A549 (cell line): Measurements from ENCODE around the gene RNMT. TPM values are rescaled to one million over a fixed set of nuclear protein-coding genes. Genes with fewer than 3 reads are reported as not detected.
A peak's percentile ranks its signal among the peaks of the same experiment; 100 is the strongest.
"Not testable (repeated sequence)": the region's sequence is repeated elsewhere in the genome, so short reads cannot be mapped to it uniquely, and the experiment has no call there.

Experiments used
- ATAC-seq, 2 experiments: fragments of 200-7000 bp in 1 of 2; fragments of >200 bp in 1 of 2; cut with Nextera tagmentation in 1 of 2; cut with Tn5 transposase in 1 of 2; 3 replicates each; pipeline versions ENCODE4 v1.8.0 to v1.9.1; 2018 to 2020; ENCODE audit warnings: mild to moderate bottlenecking in 1 of 2, moderate library complexity in 1 of 2
- CTCF ChIA-PET: fragments of 300-600 bp; sonication (Branson Sonifier 250); formaldehyde crosslinking; extraction: SDS; loops from one replicate; lab custom pipeline; 2021; ENCODE audit warnings: antibody characterized with exemption, inconsistent platforms; lab: Yijun Ruan, JAX
- POLR2A ChIA-PET: fragments of 350-600 bp; formaldehyde crosslinking; extraction: SDS; loops from one replicate; lab custom pipeline; 2021; ENCODE audit warnings: antibody characterized with exemption, inconsistent platforms; lab: Yijun Ruan, JAX
- DNase-seq, 2 experiments: peaks; one replicate each; pipeline versions ENCODE4 v3.0.0 to v3.0.0-alpha.2; 2011 to 2016; ENCODE audit warnings: low read depth in 1 of 2, low spot score in 1 of 2
- FAIRE-seq: peaks from 2 replicates; lab custom pipeline; 2011; peaks lifted over from hg19 to GRCh38; lab: Jason Lieb, UNC
- H3K27ac ChIP-seq, 2 experiments: fragments of >200 bp; sonication (Bioruptor Twin); formaldehyde crosslinking; 3 replicates each; pipeline ENCODE4 v1.5.1; 2016 to 2017
- H3K4me1 ChIP-seq: fragments of >200 bp; sonication (Bioruptor Twin); formaldehyde crosslinking; 3 replicates; pipeline ENCODE4 v1.6.1; 2016
- H3K4me2 ChIP-seq: fragments of >200 bp; sonication (Bioruptor Twin); formaldehyde crosslinking; 3 replicates; pipeline ENCODE4 v1.6.1; 2016
- H3K4me3 ChIP-seq: fragments of >200 bp; sonication (Bioruptor Twin); formaldehyde crosslinking; 3 replicates; pipeline ENCODE4 v1.5.1; 2016
- H3K9me3 ChIP-seq: fragments of >200 bp; sonication (Bioruptor Twin); formaldehyde crosslinking; 3 replicates; pipeline ENCODE4 v1.6.1; 2016
- BHLHE40 ChIP-seq: IDR thresholded peaks from 2 replicates; pipeline ENCODE4 v1.6.1; 2012; ENCODE audit warnings: low read depth, low read length, inconsistent platforms
- CEBPB ChIP-seq, 2 experiments: fragments of >200 bp in 1 of 2; sonication (Bioruptor Twin) in 1 of 2; formaldehyde crosslinking in 1 of 2; IDR thresholded peaks; 2 replicates each; pipeline ENCODE4 v1.6.1; 2012 to 2016
- CTCF ChIP-seq: fragments of >200 bp; sonication (Bioruptor Twin); formaldehyde crosslinking; IDR thresholded peaks from 3 replicates; pipeline ENCODE4 v1.5.1; 2016
- E2F6 ChIP-seq: IDR thresholded peaks from 2 replicates; pipeline ENCODE4 v1.6.1; 2012; ENCODE audit warnings: low read depth, borderline replicate concordance
- FOSL2 ChIP-seq, 2 experiments: fragments of 450-650 bp in 1 of 2; fragments of >200 bp in 1 of 2; sonication (Bioruptor Twin) in 1 of 2; formaldehyde crosslinking; IDR thresholded peaks; 2 replicates each; pipeline versions ENCODE4 v1.5.0 to v1.6.1; 2016 to 2020; ENCODE audit warnings: mild to moderate bottlenecking in 1 of 2, moderate library complexity in 1 of 2
- JUN ChIP-seq, 2 experiments: fragments of >200 bp; sonication (Bioruptor Twin); formaldehyde crosslinking; IDR thresholded peaks; 2 replicates in 1 of 2; 3 replicates in 1 of 2; pipeline ENCODE4 v1.6.1; 2016 to 2017
- MAX ChIP-seq: IDR thresholded peaks from 2 replicates; pipeline ENCODE4 v1.6.1; 2012
- MYC ChIP-seq: IDR thresholded peaks from 2 replicates; pipeline ENCODE4 v1.6.1; 2012; ENCODE audit warnings: mild to moderate bottlenecking, inconsistent platforms, low read length, improper control_type of control experiment, borderline replicate concordance
- NPAS2 ChIP-seq: fragments of 250-450 bp; sonication (Bioruptor Pico); IDR thresholded peaks from 2 replicates; pipeline ENCODE4 v1.8.0; 2022; ENCODE audit warnings: mild to moderate bottlenecking, moderate library complexity, borderline replicate concordance
- PHF8 ChIP-seq: fragments of 200-600 bp; sonication (generic); IDR thresholded peaks from 2 replicates; pipeline ENCODE4 v1.6.1; 2016; ENCODE audit warnings: low read depth, mild to moderate bottlenecking, antibody characterized with exemption, moderate library complexity, borderline replicate concordance
- POLR2A ChIP-seq: IDR thresholded peaks from 2 replicates; pipeline ENCODE4 v1.6.1; 2012; ENCODE audit warnings: mild to moderate bottlenecking, low read length
- REST ChIP-seq: fragments of 200-600 bp; sonication (generic); IDR thresholded peaks from 2 replicates; pipeline ENCODE4 v1.6.1; 2016; ENCODE audit warnings: antibody characterized with exemption, mild to moderate bottlenecking, moderate library complexity
- SMC3 ChIP-seq: fragments of >200 bp; sonication (Bioruptor Twin); formaldehyde crosslinking; IDR thresholded peaks from 3 replicates; pipeline ENCODE4 v1.6.1; 2018; ENCODE audit warnings: inconsistent platforms
- USF2 ChIP-seq: fragments of 450-650 bp; IDR thresholded peaks from 2 replicates; pipeline ENCODE4 v1.6.1; 2014; ENCODE audit warnings: antibody characterized with exemption
- ZNF302 ChIP-seq: fragments of 250-450 bp; sonication (Bioruptor Pico); IDR thresholded peaks from 2 replicates; pipeline ENCODE4 v1.9.0; 2021; ENCODE audit warnings: inconsistent platforms, mild to moderate bottlenecking, moderate library complexity
- WGBS: methylation state at CpG from one replicate; pipeline ENCODE4 v1.1.6; 2017; ENCODE audit errors: missing lambda C conversion rate; 5-methylcytosine and 5-hydroxymethylcytosine counted together
- polyA minus RNA-seq: library from RNA; depleted of rRNA, polyadenylated mRNA; stranded (reverse); fragments of >200 nt; gene quantifications from 2 replicates; pipeline ENCODE4 v1.2.3, GENCODE V29; 2011; rRNA and poly(A)+ RNA removed
- polyA plus RNA-seq, 4 experiments: library from polyadenylated mRNA; depleted of rRNA in 3 of 4; stranded (reverse); fragments of >200 nt; fragmentation: RNase III in 1 of 4; extraction: RNeasy Plus Mini Kit Qiagen cat#74134 plus additional on column Dnase treatment in 1 of 4; gene quantifications; 2 replicates in 3 of 4; 3 replicates in 1 of 4; pipeline ENCODE4 v1.2.3, GENCODE V29; 2011 to 2017
- TF ChIP-seq, protein P1 (sequence below): fragments of >200 bp; sonication (Bioruptor Twin); formaldehyde crosslinking; IDR thresholded peaks from 2 replicates; pipeline ENCODE4 v1.6.1; 2016
- TF ChIP-seq, protein P2 (sequence below): IDR thresholded peaks from 2 replicates; pipeline ENCODE4 v1.6.1; 2012

Gene RNMT
- 25.5 and 26.1 TPM in 2 replicates for polyA plus RNA-seq (2011; rRNA removed)
- polyA plus RNA-seq (2012; cell fraction: cytosol; rRNA removed), result 6.0 and 6.5 TPM in 2 replicates
- polyA plus RNA-seq (2012; cell fraction: nucleus; rRNA removed), result 6.4 and 10.7 TPM in 2 replicates
- 15.4 to 16.7 TPM (median 16.5 TPM) in 3 replicates for polyA plus RNA-seq (2017; fragmentation: RNase III; extraction: RNeasy Plus Mini Kit Qiagen cat#74134 plus additional on column Dnase treatment)
- 8.2 and 8.5 TPM in 2 replicates for polyA minus RNA-seq

DNA sequence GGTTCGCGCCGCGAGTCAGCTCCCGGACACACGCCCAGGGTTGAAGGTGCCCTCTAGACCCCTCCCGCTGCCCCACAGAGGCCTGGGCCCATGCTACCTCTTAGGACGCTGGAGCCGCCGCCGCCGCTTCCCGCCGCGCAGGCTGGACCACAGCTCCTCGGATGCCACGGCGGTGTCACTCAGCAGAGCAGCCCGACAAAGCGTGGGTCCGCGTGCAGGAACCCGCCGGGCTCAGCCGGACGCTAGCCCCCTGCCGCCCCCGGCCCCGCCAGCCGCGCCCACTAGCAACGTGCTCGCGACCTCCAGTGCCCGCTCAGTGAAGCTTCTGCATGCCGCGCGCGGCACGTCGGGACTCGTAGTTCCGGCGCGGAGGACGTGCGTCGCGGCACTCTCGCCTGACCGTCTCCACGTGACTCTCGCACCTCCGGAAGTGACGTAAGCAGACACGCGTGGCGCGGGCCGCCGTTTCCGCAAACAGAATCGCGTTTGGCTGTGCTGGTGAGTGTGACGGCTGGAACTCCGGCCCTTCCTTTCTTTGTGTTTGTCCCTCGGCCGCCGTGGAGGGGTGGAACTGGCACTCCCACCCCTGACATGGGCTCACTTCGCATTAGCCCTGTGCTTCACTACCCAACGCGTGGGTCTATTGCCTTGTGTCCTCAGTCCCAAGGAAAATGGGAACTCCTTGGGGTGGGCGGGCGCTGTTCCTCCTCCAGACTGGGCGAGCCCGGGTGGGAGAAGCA lies at the start of gene RNMT, which contains the start of gene FAM210A:
Gene RNMT, plus strand, starts transcription at position 442 of the 740 bp plus-strand sequence. CDS start 4,845 bp downstream, outside the sequence.
Gene FAM210A, minus strand, starts transcription at position 327 of the 740 bp plus-strand sequence. CDS start 44,481 bp downstream, outside the sequence.
- ATAC-seq (peak; percentile 97), DNase-seq (peak; percentile 56 to 96), FAIRE-seq (no peak)
- POLR2A ChIA-PET, result interaction anchor here (0.7 to 0.9 kb wide), 2 partner anchors 9 to 843 kb away, joined by 3 to 4 read pairs; no protein-coding TSS in a partner anchor
- TF ChIP-seq BHLHE40, result peak; percentile 51
- no peak for TF ChIP-seq CEBPB (IDR thresholded peaks at IDR 0.05)
- peak; percentile 15; the same call in 1 of the 3 replicates for TF ChIP-seq SMC3
- TF ChIP-seq, protein P1, sequence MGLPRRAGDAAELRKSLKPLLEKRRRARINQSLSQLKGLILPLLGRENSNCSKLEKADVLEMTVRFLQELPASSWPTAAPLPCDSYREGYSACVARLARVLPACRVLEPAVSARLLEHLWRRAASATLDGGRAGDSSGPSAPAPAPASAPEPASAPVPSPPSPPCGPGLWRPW, result no peak
- TF ChIP-seq PHF8, result peak; percentile 73
- TF ChIP-seq MYC, result peak; percentile 79
- TF ChIP-seq CTCF, result no peak
- TF ChIP-seq FOSL2 (IDR thresholded peaks at IDR 0.05), result no peak
- TF ChIP-seq FOSL2 (CRISPR knock-in tag; IDR thresholded peaks at IDR 0.05), result 0 out of 2 replicates have a peak, but pooled peaks have one; percentile 32
- peak; percentile 55; the same call in 1 of the 2 replicates for TF ChIP-seq NPAS2 (CRISPR knock-in tag)
- 0 out of 2 replicates have a peak, but pooled peaks have one; percentile 22 for TF ChIP-seq REST
- peak; percentile 94 for TF ChIP-seq USF2
- TF ChIP-seq E2F6, result peak; percentile 77; the same call in 1 of the 2 replicates
- TF ChIP-seq ZNF302 (CRISPR knock-in tag), result no peak
- peak; percentile 21 to 67; a peak in 3 of 5 replicates for TF ChIP-seq JUN (IDR thresholded peaks at IDR 0.05)
- TF ChIP-seq, protein P2, sequence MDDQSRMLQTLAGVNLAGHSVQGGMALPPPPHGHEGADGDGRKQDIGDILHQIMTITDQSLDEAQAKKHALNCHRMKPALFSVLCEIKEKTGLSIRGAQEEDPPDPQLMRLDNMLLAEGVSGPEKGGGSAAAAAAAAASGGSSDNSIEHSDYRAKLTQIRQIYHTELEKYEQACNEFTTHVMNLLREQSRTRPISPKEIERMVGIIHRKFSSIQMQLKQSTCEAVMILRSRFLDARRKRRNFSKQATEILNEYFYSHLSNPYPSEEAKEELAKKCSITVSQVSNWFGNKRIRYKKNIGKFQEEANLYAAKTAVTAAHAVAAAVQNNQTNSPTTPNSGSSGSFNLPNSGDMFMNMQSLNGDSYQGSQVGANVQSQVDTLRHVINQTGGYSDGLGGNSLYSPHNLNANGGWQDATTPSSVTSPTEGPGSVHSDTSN, result no peak
- peak; percentile 98 for TF ChIP-seq MAX
- peak; percentile 39; the same call in 1 of the 2 replicates for TF ChIP-seq POLR2A
- CTCF ChIA-PET, result interaction anchor here (0.8 to 1.2 kb wide), 3 partner anchors 16 to 76 kb away, joined by 3 to 4 read pairs (median 3); no protein-coding TSS in a partner anchor
- peaks cover 8% of the 10 kb centered on the region; the same call in 2 of the 3 replicates for H3K4me1 ChIP-seq
- H3K4me3 ChIP-seq, result peak within 1 kb of the TSS; percentile 76
- H3K4me2 ChIP-seq, result peak within 1 kb of the TSS; percentile 95
- H3K27ac ChIP-seq, result peak within 1 kb of the TSS; percentile 86 to 96
- H3K9me3 ChIP-seq, result no peaks in the 10 kb centered on the region
- WGBS, result 2% methylated on average over 15 of the region's 76 CpGs

DNA sequence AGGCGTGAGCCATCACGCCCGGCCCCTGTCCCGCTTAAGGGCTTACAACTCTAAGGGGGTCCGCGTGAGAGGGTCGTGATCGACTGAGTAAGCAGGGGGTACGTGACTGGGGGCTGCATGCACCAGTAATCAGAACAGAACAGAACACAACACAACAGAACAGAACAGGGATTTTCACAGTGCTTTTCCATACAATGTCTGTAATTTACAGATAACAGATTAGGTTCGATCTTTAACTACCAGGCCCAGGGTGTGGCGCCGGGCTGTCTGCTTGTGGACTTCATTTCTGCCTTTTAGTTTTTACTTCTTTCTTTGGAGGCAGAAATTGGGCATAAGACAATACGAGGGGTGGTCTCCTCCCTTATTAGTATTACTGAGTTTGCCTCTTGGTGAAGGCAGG lies 49.1 kb upstream of the RNMT start:
- H3K27ac ChIP-seq, FAIRE-seq, H3K4me1 ChIP-seq, ATAC-seq, H3K9me3 ChIP-seq, DNase-seq, H3K4me2 ChIP-seq, CTCF ChIA-PET, H3K4me3 ChIP-seq, POLR2A ChIA-PET: not testable (repeated sequence)
- WGBS, result 93% methylated on average over 13 of the region's 13 CpGs
